ENCODE results near the gene ERMAP.

The ERMAP gene, protein sequence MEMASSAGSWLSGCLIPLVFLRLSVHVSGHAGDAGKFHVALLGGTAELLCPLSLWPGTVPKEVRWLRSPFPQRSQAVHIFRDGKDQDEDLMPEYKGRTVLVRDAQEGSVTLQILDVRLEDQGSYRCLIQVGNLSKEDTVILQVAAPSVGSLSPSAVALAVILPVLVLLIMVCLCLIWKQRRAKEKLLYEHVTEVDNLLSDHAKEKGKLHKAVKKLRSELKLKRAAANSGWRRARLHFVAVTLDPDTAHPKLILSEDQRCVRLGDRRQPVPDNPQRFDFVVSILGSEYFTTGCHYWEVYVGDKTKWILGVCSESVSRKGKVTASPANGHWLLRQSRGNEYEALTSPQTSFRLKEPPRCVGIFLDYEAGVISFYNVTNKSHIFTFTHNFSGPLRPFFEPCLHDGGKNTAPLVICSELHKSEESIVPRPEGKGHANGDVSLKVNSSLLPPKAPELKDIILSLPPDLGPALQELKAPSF

DNA sequence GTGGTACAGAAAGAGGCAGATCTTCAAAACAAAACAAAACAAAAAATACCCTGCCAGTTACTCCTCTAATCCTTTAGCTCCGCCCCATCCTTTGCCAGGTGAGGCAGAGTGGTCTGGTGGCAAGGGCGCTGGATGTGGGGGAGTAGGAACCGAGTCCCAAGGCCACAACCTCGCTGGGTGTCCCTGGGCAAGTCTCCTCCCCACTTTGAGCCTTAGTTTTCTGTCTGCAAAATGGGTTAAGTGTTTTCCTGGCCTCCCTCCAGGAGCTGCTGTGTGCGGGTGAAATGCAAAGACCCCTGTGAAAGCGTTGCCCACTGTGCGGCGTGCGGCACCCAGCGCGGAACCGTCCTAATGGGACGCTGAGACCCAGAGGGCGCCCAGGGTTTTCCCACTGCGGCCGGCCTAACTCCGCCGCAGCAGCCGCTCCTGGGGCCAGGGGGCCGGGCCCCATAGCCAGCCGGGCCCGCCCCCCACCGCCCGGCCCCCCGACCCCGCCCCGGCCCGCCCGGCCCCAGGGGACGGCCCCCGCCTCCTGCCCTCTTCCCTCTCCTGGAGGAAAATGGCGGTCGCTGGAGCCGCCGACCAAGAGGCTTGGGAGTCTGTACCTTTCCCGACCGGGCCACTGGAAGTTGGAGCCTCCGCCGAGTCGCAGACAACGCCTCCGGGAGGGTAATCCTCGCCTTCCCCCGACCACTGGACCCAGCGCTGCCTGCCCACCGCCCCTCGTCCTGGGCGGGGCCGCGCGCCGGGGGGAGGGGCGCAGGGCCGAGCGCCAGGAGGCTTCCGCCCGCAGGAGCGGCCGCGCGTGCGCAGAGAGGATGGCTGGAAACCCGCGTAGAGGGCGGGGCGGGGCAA, at the start of gene ERMAP, which contains the start of gene SVBP:
Gene ERMAP, plus strand, starts transcription at position 538 of the 855 bp plus-strand sequence. CDS start 13,327 bp downstream, outside the sequence.
Gene SVBP, minus strand, starts transcription at position 813 of the 855 bp plus-strand sequence. CDS start 853 bp downstream, outside the sequence.
- Mint-ChIP-seq H3K36me3 (ENCODE audit: low read depth) (peaks cover 17% of the 10 kb centered on the region), H3K9me3 (no peaks in the 10 kb centered on the region), H3K4me3 (peak within 1 kb of the TSS; percentile 84 to 90 (median 88)), H3K27me3 (ENCODE audit: low read depth) (no peaks in the 10 kb centered on the region), H3K27ac (peak within 1 kb of the TSS; percentile 91 to 93 (median 92)), H3K4me1 (peaks cover 24% of the 10 kb centered on the region)
- TF ChIP-seq, protein P1, sequence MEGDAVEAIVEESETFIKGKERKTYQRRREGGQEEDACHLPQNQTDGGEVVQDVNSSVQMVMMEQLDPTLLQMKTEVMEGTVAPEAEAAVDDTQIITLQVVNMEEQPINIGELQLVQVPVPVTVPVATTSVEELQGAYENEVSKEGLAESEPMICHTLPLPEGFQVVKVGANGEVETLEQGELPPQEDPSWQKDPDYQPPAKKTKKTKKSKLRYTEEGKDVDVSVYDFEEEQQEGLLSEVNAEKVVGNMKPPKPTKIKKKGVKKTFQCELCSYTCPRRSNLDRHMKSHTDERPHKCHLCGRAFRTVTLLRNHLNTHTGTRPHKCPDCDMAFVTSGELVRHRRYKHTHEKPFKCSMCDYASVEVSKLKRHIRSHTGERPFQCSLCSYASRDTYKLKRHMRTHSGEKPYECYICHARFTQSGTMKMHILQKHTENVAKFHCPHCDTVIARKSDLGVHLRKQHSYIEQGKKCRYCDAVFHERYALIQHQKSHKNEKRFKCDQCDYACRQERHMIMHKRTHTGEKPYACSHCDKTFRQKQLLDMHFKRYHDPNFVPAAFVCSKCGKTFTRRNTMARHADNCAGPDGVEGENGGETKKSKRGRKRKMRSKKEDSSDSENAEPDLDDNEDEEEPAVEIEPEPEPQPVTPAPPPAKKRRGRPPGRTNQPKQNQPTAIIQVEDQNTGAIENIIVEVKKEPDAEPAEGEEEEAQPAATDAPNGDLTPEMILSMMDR (IDR thresholded peaks at IDR 0.05; ENCODE audit: unreplicated experiment in 3 of 3): no peak

DNA sequence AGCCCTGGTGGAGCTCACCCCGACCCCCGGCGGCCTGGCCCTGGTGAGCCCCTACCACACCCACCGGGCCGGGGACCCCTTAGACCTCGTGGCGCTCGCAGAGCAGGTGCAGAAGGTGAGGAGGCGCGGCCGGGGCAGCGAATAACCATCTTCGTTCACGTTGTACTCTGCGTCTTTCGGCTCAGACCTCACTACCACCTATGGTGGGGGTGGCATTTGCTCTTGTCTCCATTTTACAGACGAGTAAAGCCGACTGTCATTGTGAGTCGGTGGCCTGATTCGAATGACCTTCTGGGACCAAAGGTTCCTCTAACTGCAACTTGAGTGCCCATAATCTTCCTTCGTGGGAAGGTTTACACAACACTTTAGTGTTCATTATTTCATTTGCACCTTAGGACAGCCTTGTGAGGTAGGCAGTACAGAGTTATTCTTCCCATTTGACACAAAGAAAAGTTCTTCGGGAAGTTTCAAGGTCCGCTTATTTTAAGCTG, 49.4 kb upstream of the ERMAP start:
- Mint-ChIP-seq H3K36me3 (ENCODE audit: low read depth) (peaks cover 11% of the 10 kb centered on the region), H3K4me3 (no peak overlapping the region), H3K4me1 (peaks cover 23% of the 10 kb centered on the region), H3K9me3 (no peaks in the 10 kb centered on the region), H3K27me3 (ENCODE audit: low read depth) (no peaks in the 10 kb centered on the region), H3K27ac (peak overlapping the region; percentile 79 to 94 (median 93))
- TF ChIP-seq, protein P1 (IDR thresholded peaks at IDR 0.05; ENCODE audit: unreplicated experiment in 3 of 3): no peak

DNA sequence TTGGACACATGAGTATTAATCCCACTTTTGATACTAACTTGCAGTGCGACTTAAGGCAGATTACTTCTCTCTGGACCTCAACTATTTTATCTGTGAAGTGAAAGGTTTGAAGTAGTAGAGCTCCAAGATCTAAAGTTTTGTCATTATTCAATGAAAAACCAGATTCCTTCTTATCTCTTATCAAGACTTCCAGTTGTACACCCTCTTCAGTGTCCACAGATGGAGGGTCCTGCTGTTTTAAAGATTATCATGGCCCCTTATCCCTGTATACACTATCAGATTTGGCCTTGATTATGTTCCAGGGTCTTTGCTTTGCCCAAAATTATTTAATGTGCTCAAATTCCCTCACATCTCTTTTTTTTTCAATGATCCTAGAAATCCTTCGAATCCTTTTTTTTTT, 48.8 kb upstream of the ERMAP start:
- peaks cover 15% of the 10 kb centered on the region for H3K36me3 Mint-ChIP-seq (ENCODE audit: low read depth)
- TF ChIP-seq, protein P1 (IDR thresholded peaks at IDR 0.05; ENCODE audit: unreplicated experiment in 3 of 3): no peak
- peaks cover 23% of the 10 kb centered on the region for H3K4me1 Mint-ChIP-seq
- no peaks in the 10 kb centered on the region for H3K27me3 Mint-ChIP-seq (ENCODE audit: low read depth)
- no peaks in the 10 kb centered on the region for H3K9me3 Mint-ChIP-seq
- no peak overlapping the region for H3K4me3 Mint-ChIP-seq
- H3K27ac Mint-ChIP-seq: peak overlapping the region in 2 of 3 experiments; percentile 93 to 94

DNA sequence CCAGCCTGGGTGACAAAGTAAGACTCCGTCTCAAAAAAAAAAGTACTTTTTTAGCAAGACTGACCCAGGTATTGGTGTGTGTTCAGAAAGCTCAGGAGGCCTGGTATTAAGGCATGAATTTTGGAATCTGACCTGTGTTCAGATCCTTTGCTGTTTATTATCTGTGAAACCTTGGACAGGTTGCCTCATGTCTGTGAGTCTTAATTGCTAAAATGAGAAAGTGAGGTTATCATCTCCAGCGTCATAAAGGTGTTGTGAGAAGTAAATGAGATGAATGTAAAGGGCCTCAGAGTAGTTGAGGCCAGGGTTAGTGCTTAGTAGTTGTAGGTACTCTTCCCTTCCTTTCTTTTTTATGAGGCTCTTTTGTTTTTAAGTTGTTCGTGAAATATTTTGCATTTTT, 47.1 kb upstream of the ERMAP start:
- Mint-ChIP-seq H3K4me3 (peak overlapping the region; percentile 55 to 78 (median 60)), H3K4me1 (peaks cover 23% of the 10 kb centered on the region), H3K36me3 (ENCODE audit: low read depth) (peaks cover 28% of the 10 kb centered on the region), H3K9me3 (no peaks in the 10 kb centered on the region), H3K27me3 (ENCODE audit: low read depth) (no peaks in the 10 kb centered on the region), H3K27ac (no peak overlapping the region)
- TF ChIP-seq, protein P1 (IDR thresholded peaks at IDR 0.05; ENCODE audit: unreplicated experiment in 3 of 3): no peak

DNA sequence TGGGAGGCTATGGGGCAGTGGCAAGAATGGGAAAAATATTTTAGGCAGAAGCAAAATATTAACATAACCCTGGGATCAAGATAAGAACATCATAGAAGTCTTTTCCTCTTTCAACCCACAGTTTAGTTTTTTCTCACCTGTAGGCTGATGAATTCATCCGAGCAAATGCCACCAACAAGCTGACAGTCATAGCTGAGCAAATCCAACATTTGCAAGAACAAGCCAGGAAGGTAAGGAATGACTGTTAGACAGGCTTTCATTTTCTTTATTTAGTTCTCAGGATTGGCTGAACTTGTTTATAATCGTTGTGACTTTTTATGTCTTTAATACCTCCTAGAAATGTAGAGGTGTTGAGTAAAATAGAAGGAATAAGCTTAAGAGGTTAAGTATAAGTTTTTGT, 43.5 kb upstream of the ERMAP start:
- TF ChIP-seq, protein P1 (IDR thresholded peaks at IDR 0.05; ENCODE audit: unreplicated experiment in 3 of 3): no peak
- Mint-ChIP-seq H3K9me3 (no peaks in the 10 kb centered on the region), H3K4me1 (peaks cover 17% of the 10 kb centered on the region), H3K27ac (peak overlapping the region in 1 of 3 experiments; percentile 40), H3K4me3 (no peak overlapping the region), H3K36me3 (ENCODE audit: low read depth) (peaks cover 63% of the 10 kb centered on the region), H3K27me3 (ENCODE audit: low read depth) (no peaks in the 10 kb centered on the region)
